NT2/D1 (cell line): Measurements from ENCODE around the gene IRX6.

Experiments
- DNase-seq: peaks from one replicate; pipeline ENCODE4 v3.0.0-alpha.2; 2011; ENCODE audit warnings: low read depth, low spot score
- H3K27me3 ChIP-seq: 2 replicates; pipeline ENCODE4 v1.6.0; 2011; ENCODE audit warnings: mild to moderate bottlenecking; ENCODE audit not compliant: insufficient read length, insufficient read depth
- H3K36me3 ChIP-seq: 2 replicates; pipeline ENCODE4 v1.6.1; 2011; ENCODE audit warnings: mild to moderate bottlenecking, low read length, mixed read lengths; ENCODE audit not compliant: insufficient read depth, insufficient read length
- H3K4me1 ChIP-seq: 2 replicates; pipeline ENCODE4 v1.5.1; 2011; ENCODE audit not compliant: insufficient read depth, insufficient read length
- H3K4me3 ChIP-seq: 2 replicates; pipeline ENCODE4 v1.5.1; 2011; ENCODE audit warnings: low read depth; ENCODE audit not compliant: insufficient read length
- H3K9ac ChIP-seq: 2 replicates; pipeline ENCODE4 v1.6.0; 2011; ENCODE audit warnings: low read depth; ENCODE audit not compliant: insufficient read length
- H3K9me3 ChIP-seq: 2 replicates; pipeline ENCODE4 v1.5.1; 2011; ENCODE audit warnings: mild to moderate bottlenecking, low read length; ENCODE audit not compliant: insufficient read depth
- SUZ12 ChIP-seq: IDR thresholded peaks from 2 replicates; pipeline ENCODE4 v1.6.1; 2011; ENCODE audit not compliant: insufficient read length, insufficient read depth; ENCODE audit errors: extremely low read depth
- YY1 ChIP-seq: IDR thresholded peaks from 2 replicates; pipeline ENCODE4 v1.6.1; 2011; ENCODE audit not compliant: insufficient read length, insufficient read depth
- ZNF274 ChIP-seq: IDR thresholded peaks from 2 replicates; pipeline ENCODE4 v1.6.1; 2011; ENCODE audit warnings: mild to moderate bottlenecking, low read depth, low read length

IRX6 gene

GRCh38 chr16:55283812-55284717 lies 39.9 kb upstream of the IRX6 start:
- Histone ChIP-seq H3K4me1 (peaks cover 2% of the 10 kb centered on the region), H3K9ac (no peak overlapping the region), H3K9me3 (peaks cover 22% of the 10 kb centered on the region), H3K36me3 (no peaks in the 10 kb centered on the region), H3K4me3 (no peak overlapping the region), H3K27me3 (no peaks in the 10 kb centered on the region)
- DNase-seq, result no peak
- no peak for TF ChIP-seq YY1
- no peak for TF ChIP-seq ZNF274
- TF ChIP-seq SUZ12, result no peak

GRCh38 chr16:55284718-55285099 lies 39.3 kb upstream of the IRX6 start:
- H3K36me3 ChIP-seq, result no peaks in the 10 kb centered on the region
- H3K9ac ChIP-seq, result no peak overlapping the region
- no peak for TF ChIP-seq YY1
- no peak for TF ChIP-seq ZNF274
- no peak for TF ChIP-seq SUZ12
- no peak for DNase-seq
- peaks cover 2% of the 10 kb centered on the region for H3K4me1 ChIP-seq
- no peaks in the 10 kb centered on the region for H3K27me3 ChIP-seq
- H3K4me3 ChIP-seq, result no peak overlapping the region
- H3K9me3 ChIP-seq, result peaks cover 22% of the 10 kb centered on the region

DNA sequence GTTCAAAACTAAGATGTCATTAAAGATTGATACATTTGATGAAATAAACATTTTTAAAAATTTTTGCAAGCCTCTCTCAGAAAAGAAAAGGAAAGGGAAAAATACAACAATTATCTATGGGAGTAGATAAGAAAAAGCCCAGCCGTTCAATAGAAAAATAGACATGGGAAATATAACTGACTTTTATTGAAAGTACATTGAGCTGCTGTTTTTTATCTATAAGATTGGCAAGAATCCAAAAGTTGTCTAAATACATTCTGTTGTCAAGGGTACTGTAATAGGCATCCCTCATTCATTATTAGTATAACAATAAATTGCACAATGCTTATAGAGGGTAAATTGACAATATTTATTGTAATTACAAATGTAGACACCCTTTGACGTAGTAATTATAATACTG lies 38.4 kb upstream of the IRX6 start:
- no peak for TF ChIP-seq ZNF274
- TF ChIP-seq YY1, result no peak
- TF ChIP-seq SUZ12, result no peak
- Histone ChIP-seq H3K4me3 (no peak overlapping the region), H3K27me3 (no peaks in the 10 kb centered on the region), H3K9ac (no peak overlapping the region), H3K4me1 (peaks cover 2% of the 10 kb centered on the region), H3K9me3 (peaks cover 22% of the 10 kb centered on the region), H3K36me3 (no peaks in the 10 kb centered on the region)
- no peak for DNase-seq

DNA sequence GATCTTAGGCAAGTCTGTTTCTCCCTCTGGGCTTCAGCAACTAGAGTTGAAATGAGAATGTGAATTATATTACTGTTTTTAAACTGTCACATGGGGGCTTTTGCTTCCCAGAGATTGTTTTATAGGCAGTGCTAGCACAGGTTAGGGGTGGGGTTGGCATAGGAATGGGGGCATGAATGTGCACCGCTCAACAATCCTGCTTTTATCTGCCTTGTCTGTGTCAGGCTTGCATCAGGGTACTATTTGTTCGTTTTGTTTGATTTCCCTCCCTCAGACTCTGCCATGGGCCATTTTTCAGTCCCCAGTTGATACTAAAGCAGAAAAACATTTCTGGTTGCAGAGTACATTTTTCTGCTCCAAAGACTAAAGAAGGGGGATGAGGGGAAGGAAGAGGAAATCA lies 34.6 kb upstream of the IRX6 start:
- H3K27me3 ChIP-seq, result no peaks in the 10 kb centered on the region
- peaks cover 22% of the 10 kb centered on the region for H3K9me3 ChIP-seq
- no peak for TF ChIP-seq ZNF274
- TF ChIP-seq YY1, result no peak
- TF ChIP-seq SUZ12, result no peak
- no peak overlapping the region for H3K9ac ChIP-seq
- no peak overlapping the region for H3K4me3 ChIP-seq
- H3K36me3 ChIP-seq, result no peaks in the 10 kb centered on the region
- no peak for DNase-seq
- H3K4me1 ChIP-seq, result no peaks in the 10 kb centered on the region

- no peak for TF ChIP-seq ZNF274
- TF ChIP-seq YY1, result no peak
- no peak for TF ChIP-seq SUZ12
- no peaks in the 10 kb centered on the region for H3K27me3 ChIP-seq
- H3K9ac ChIP-seq, result no peak overlapping the region
- H3K36me3 ChIP-seq, result no peaks in the 10 kb centered on the region
- peaks cover 2% of the 10 kb centered on the region for H3K4me1 ChIP-seq
- H3K9me3 ChIP-seq, result peaks cover 28% of the 10 kb centered on the region
- H3K4me3 ChIP-seq, result no peak overlapping the region
- no peak for DNase-seq
Observed at GRCh38 chr16:55291847-55292246, 32.2 kb upstream of the IRX6 start.

DNA sequence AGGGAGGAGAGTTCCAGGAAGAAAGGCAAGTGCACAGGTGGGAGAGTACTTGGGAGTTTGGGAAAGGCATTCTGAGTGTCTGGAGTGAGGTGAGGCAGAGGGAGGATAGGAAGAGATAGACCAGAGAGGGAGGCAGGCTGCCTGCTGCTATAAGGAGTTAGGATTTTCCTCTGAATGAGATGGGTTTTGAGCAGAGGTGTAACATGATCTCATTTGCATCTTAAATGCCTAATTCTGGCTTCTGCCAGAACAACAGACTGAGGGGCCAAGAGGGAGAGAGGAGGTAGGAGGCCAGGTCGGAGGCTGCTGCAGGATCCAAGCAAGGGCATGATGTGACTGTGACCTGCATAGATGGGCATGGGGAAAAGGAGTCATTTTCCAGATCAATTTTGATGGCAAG lies 31.5 kb upstream of the IRX6 start:
- peak; percentile 25 for DNase-seq
- Histone ChIP-seq H3K27me3 (no peaks in the 10 kb centered on the region), H3K36me3 (no peaks in the 10 kb centered on the region), H3K9ac (no peak overlapping the region), H3K4me3 (no peak overlapping the region), H3K4me1 (peaks cover 2% of the 10 kb centered on the region), H3K9me3 (peaks cover 28% of the 10 kb centered on the region)
- no peak for TF ChIP-seq SUZ12
- TF ChIP-seq ZNF274, result no peak
- TF ChIP-seq YY1, result no peak

DNA sequence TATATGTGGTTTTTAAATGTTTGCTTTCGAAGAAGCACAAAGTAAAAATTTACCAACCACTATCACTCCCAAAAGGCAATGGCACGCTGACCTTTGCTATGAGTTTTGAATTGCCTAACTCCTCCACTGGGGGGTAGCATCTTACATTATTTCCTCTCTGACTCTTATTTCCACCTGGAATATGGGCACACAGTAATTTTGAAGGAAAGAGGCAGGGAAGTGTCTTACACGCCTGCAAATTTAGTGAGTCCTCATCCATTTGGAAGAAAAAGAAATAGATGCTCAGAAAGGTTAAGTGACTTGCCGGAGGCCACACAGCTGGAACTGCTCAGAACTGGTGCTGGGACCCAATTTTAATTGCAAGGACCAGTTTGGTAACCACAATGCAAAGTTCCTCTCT lies 29.9 kb upstream of the IRX6 start:
- no peak overlapping the region for H3K4me3 ChIP-seq

More for the DNA sequence above, 29.9 kb upstream of the IRX6 start:
- H3K36me3 ChIP-seq, result no peaks in the 10 kb centered on the region
- peaks cover 15% of the 10 kb centered on the region for H3K9me3 ChIP-seq
- TF ChIP-seq SUZ12, result no peak
- TF ChIP-seq YY1, result no peak
- no peak for TF ChIP-seq ZNF274
- no peaks in the 10 kb centered on the region for H3K27me3 ChIP-seq
- H3K9ac ChIP-seq, result no peak overlapping the region
- DNase-seq, result no peak
- peaks cover 4% of the 10 kb centered on the region for H3K4me1 ChIP-seq
